DMS79 (cell line): ENCODE measurements around the gene SUCNR1.
"Not testable (repeated sequence)": the region's sequence is repeated elsewhere in the genome, so short reads cannot be mapped to it uniquely, and the experiment has no call there.

Experiments
- DNase-seq: peaks from one replicate; lab custom pipeline; 2025; lab: John Stamatoyannopoulos, UW

SUCNR1 gene

GRCh38 chr3:151900884-151901643, 27.6 kb downstream of the SUCNR1 start:
- DNase-seq: no peak

DNA sequence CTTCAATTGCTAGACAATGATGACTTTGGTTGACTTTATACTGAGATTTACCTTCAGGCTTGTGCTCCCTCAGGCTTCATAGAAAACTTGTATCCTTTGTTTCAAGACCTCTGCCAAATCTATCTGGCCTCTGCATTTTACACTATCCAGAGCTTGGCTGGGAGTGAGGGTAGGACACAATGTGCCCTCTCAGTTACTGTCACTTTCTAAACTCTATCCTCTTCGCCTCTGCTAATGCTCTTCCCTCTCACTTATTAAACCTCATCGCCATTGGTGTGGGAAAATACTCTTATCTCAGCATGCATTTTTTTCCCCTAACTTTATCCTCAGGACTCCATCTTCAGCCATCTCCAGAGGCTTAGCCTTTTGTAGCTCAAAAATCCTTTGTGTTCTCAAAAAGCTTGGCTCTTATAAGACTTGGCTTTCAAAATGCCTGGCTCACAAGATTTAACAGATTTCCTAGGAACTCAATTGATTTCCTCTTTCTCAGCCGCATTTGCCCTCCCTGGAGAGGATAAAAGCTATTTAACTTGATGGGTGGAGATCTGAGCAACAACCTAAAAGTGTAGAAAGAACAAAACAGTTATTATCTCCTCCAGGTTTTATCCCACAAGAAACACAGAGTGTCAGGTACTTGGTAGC, 28.3 kb downstream of the SUCNR1 start:
- no peak for DNase-seq

DNA sequence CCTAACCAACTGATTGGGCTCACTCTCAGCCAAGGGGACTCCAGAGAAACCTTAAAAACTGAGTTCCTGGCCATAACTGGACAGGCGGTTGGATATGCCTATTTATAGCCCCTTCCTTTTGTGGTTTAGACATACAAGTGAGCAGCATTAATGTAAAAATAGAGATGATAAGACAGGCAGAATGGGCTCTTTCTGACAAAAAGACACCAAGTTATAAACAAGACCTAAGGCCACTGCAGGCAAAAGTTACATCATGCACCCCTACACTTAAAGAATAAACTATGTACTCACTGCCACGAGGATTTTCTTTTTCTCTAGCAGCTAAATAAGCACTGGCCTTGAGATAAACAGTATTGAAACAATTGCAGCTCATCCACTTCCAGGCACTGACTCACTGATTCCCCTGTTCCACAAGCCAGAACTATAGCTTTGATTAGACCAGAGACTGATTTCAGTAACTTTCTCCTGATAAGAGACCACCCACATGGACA, 30.1 kb downstream of the SUCNR1 start:
- no peak for DNase-seq

DNA sequence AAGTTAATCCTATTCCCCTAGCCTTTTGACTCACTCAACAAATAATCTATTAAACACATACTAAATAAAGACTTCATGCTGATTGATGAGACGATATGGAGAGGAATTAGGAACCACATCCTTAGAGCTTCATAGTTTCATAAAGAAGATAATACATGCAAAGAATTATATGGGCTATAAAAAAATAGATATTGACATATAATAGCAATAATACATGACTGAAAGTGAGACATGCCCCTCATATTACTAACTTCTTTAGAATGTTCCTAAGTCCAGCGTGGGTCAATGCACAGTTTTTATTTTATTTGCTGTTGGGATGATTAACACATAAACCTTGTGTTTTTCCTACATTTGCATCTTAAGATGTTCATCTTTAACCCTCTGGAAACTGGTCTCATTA, 32.2 kb downstream of the SUCNR1 start:
- no peak for DNase-seq

DNA sequence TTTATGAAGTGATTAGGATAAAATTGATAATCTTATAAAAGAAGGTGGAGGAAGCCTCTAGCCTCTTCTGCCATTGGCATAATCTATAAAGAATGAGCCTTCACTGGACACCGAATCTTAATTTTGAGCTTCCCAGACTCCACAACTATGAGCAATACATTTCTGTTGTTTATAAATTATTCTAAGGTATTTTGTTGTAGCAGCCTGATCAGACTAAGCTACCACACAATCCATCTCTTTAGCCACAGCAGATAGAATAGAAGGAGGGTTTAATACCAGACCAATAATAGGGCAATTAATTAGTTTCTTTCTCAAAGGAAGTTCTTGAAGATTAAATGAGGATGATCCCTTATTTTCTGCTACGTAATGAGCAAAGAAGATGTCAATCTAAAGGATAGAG, 33.3 kb downstream of the SUCNR1 start:
- DNase-seq: no peak

DNA sequence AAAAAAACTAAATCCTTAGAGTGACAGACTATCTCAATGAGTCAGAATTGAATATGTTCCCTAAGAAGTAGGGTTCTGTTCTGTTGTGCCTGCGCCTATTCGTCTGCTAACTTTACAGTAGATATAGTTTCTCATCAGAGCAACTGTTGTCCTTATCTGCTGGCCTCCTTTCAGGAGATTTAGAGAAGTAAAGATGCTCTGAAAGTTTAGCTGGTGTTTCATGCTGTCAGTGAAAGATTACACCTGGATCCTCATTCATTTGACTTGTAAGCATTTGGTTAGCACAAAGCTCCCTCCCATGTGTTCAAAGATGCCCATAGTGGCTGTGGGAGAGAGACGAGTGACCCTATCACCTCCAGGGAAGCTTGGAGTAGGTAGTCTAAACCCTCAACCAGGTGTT, 35.0 kb downstream of the SUCNR1 start:
- no peak for DNase-seq

DNA sequence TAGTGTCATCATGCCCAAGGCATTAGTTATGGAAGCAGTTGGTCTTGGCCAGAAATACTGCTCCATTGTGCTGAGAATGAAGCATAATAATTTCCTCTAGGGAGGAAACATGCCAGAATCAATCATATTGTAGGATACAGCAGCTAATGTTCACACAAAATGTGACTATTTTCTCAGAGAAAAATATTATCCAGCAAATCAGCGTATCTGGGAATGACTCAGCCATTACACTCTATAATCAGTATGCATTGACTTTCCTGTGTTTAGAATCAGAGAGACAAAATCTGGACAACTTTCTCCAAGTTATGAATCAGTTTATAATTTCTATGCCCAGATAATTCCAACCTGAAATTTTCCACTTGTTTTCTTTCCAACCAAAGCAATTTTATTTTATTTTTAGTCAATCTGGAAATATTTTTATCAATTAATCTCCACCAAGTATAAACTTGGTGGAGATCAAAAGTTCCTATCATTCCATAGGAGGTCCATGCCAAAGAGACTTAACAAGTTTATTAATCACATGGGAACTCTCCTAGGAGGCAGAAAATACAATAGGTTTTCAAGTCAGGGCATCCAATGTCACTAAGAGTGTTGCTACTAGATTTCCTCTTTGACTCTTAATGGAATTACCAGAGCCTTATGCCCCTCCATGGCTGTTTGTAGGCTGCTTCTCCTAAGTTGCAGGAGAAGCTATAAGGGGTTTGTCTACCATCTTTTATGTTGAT, 36.4 kb downstream of the SUCNR1 start:
- DNase-seq: no peak

GRCh38 chr3:151911462-151911861, 38.0 kb downstream of the SUCNR1 start:
- DNase-seq: no peak

DNA sequence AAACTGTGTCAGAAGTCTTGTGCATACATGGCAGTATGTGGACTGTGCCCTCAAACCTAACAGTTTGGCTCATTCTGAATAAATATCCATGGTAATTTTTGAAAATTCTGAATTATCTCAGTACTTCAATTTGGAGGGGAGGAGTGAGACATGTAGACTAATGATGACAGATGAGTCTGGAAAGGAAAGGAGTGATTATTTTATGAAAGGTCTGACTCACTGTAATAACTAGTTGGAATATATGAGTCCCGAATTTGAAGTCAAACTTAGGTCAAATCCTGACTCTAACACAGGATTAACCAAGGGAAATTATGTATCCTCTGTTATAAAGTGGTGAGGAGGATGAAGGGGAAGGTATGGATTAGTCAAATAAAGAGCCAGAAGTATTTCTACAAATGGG, 38.6 kb downstream of the SUCNR1 start:
- no peak for DNase-seq

DNA sequence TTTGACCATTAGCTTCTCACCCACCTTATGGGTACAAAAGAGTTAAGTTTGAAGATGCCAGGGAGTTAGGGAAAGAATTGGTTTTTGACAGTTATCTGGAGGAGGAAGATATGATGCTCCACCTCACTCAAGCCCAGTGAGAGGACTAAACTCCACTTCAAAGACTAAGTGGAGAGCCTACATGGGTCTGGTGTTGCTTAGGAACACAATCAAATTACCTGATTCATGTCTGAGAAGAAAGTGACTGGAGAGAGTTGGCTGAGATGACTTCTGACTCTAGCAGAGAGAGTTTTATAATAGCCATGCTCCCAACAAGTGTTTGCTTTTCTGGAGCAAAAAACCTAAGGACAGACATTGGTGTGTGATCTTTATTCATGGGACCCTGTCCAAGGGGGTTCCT, 43.3 kb downstream of the SUCNR1 start:
- no peak for DNase-seq

GRCh38 chr3:151918253-151919029, 45.0 kb downstream of the SUCNR1 start:
- DNase-seq: no peak

- no peak for DNase-seq
Observed at GRCh38 chr3:151919030-151919328, 45.5 kb downstream of the SUCNR1 start.

- no peak for DNase-seq
Observed at GRCh38 chr3:151919446-151919845, 46.0 kb downstream of the SUCNR1 start.

- DNase-seq: no peak
Observed at GRCh38 chr3:151923901-151924300, 50.5 kb downstream of the SUCNR1 start.

GRCh38 chr3:151924753-151925152, 51.3 kb downstream of the SUCNR1 start:
- no peak for DNase-seq

DNA sequence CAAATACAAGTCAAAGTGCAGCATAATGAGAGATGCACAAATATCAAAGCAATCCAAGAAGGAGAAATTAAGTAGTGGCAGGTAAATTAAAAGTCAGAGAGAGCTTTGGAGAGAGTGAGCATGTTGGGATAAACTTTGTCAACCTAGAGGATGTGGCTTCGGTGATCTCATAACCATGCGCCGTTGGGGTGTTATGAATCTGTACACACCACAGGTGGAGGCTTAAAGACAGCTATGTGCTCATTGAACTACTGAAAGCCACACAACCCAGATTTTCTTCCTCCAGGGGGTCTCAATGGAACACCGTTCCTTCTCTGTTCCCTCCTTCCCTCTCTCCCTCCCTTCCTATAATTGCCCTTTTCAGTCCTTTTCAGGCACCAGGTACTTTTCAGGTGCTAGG, 52.0 kb downstream of the SUCNR1 start:
- DNase-seq: no peak

- DNase-seq: no peak
Observed at GRCh38 chr3:151925876-151926275, 52.4 kb downstream of the SUCNR1 start.

DNA sequence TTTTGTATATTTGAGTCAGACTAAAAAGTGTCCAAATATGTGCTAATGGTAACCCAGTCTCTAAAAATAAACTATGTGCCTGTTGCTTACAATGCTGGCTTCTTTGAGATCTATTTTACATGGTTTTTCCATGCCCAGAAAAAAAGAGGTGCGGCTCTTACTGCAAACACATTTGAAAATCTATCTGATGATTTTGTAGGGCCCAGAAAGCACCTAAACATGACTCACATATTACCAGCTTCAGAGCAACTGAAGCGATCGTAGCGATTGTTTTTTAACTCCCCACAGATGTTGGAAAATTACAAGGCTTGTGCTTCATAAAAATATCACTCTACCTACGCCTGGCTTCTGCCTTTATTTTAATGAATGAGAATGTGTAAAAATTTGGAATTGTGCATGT, 53.5 kb downstream of the SUCNR1 start:
- no peak for DNase-seq

GRCh38 chr3:151927915-151928525, 54.6 kb downstream of the SUCNR1 start:
- DNase-seq: not testable (repeated sequence)

- no peak for DNase-seq
Observed at GRCh38 chr3:151931171-151931570, 57.7 kb downstream of the SUCNR1 start.

DNA sequence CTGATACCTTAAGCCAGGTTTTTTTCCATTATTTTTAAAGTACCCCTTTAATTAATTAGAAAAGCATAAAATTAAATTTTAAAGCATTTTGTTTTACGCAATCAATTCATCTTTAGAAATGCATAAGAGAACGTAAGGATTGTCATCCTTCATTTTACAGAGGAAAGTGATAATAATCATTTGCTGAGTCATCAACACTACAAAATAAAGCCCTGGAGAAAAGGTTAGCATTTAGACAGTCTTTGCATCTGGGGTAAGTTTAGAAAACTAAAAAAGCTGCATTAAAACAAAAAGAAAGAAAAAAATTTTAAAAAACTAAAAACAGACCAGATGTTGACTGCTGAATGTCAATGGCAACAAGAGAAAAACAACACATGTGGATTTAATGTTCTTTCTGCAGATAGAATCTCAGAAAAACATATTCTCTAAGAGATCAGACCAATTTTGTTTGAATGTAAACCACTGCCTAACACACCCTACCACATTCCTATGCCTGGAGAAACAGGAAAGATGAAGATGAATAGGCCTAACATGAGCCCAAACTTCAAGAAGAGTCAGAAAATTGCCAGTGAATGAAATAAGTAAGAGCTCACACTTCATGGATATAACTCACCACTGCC, 59.9 kb downstream of the SUCNR1 start:
- DNase-seq: no peak
